Measurements from ENCODE around the gene RBBP8. TPM values are rescaled to one million over a fixed set of nuclear protein-coding genes. Genes with fewer than 3 reads are reported as not detected.

RBBP8 gene
- total RNA-seq, 2 donors from 2014 or later = 30.9 to 32.6 TPM

DNA sequence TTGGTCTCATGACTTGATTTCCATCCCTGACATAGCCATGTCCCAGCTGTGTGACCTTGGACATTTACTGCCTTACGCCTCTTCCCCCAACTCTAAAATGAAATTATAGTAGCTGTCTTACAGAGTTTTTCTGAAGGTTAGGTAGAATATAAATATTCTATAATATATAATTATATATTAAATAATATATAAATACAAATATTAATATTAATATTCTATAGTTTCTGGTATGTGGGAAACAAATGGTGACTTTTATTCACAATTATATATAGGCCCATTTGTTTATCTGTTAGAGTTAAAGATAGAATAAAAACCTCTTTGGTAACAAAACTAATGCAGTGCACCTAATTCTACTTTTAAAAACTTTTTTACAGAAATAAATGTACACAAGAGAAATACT, 1.7 kb downstream of the RBBP8 start:
- Histone ChIP-seq H3K27ac (no peak overlapping the region), H3K4me1 (peaks cover 7% of the 10 kb centered on the region), H3K4me3 (no peak overlapping the region), H3K9me3 (no peaks in the 10 kb centered on the region), H3K36me3 (replicated peaks in 1 of 2; ENCODE audit: insufficient read depth in 1 of 2, low read depth in 2 of 2) (peaks cover 0 to 3% of the 10 kb centered on the region in 2 donors), H3K27me3 (no peaks in the 10 kb centered on the region)
- intact Hi-C loops (cut with DNase I) = loop anchor here (10.0 kb wide), 1 partner anchor 80 kb away; no protein-coding TSS in a partner anchor
- no peak for ATAC-seq
- DNase-seq = no peak
- WGBS, 2 donors = 78 to 90% methylated on average over 1 of the region's 1 CpG
- TF ChIP-seq, protein P1, sequence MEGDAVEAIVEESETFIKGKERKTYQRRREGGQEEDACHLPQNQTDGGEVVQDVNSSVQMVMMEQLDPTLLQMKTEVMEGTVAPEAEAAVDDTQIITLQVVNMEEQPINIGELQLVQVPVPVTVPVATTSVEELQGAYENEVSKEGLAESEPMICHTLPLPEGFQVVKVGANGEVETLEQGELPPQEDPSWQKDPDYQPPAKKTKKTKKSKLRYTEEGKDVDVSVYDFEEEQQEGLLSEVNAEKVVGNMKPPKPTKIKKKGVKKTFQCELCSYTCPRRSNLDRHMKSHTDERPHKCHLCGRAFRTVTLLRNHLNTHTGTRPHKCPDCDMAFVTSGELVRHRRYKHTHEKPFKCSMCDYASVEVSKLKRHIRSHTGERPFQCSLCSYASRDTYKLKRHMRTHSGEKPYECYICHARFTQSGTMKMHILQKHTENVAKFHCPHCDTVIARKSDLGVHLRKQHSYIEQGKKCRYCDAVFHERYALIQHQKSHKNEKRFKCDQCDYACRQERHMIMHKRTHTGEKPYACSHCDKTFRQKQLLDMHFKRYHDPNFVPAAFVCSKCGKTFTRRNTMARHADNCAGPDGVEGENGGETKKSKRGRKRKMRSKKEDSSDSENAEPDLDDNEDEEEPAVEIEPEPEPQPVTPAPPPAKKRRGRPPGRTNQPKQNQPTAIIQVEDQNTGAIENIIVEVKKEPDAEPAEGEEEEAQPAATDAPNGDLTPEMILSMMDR (IDR thresholded peaks at IDR 0.05) = no peak
- no peak for TF ChIP-seq POLR2A (IDR thresholded peaks at IDR 0.05)

DNA sequence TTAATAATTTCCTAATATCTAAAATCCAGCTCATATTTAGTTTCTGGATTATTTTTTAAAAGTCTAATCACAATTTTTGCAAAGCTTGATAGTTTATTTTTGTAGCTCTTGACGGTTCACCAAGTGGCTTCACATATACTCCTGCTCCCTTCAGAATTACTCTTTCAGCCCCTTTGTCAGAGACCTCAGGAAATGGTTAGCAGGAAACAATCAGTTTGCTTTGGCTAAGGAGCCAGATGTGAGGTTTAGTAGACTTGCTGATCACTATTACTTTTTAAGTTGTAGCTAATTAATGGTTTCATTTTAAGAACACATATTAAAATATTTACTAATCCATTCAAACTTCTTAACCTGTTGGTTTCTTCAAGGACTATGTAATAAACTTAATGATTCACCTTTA, 2.3 kb downstream of the RBBP8 start:
- Histone ChIP-seq H3K27ac (no peak overlapping the region), H3K4me1 (peaks cover 5% of the 10 kb centered on the region), H3K36me3 (replicated peaks in 1 of 2; ENCODE audit: insufficient read depth in 1 of 2, low read depth in 2 of 2) (peaks cover 0 to 3% of the 10 kb centered on the region in 2 donors), H3K27me3 (no peaks in the 10 kb centered on the region), H3K4me3 (no peak overlapping the region), H3K9me3 (no peaks in the 10 kb centered on the region)
- ATAC-seq = no peak
- intact Hi-C loops (cut with DNase I) = loop anchor here (10.0 kb wide), 1 partner anchor 81 kb away; no protein-coding TSS in a partner anchor
- TF ChIP-seq, protein P1 (IDR thresholded peaks at IDR 0.05) = no peak
- no peak for TF ChIP-seq POLR2A (IDR thresholded peaks at IDR 0.05)
- no peak for DNase-seq
- WGBS, 2 donors = 37 to 39% methylated on average over 1 of the region's 1 CpG

DNA sequence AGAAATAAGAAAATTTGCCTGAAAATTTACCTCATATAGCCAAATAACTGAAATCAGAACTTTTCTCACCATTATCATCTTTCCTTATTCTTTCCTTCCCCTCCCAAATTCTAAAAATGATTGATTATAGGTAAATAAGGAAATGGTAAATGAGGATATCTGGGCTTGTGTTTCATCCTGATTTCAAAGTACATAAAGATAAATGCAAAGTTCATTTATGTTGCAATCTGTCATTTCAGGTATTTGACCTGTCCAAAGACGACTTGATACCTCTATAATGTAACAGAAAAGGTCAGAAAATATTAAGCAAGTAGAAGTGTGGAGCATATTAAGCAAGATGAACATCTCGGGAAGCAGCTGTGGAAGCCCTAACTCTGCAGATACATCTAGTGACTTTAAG, 3.4 kb downstream of the RBBP8 start:
- Histone ChIP-seq H3K4me1 (peaks cover 5% of the 10 kb centered on the region), H3K4me3 (no peak overlapping the region), H3K9me3 (no peaks in the 10 kb centered on the region), H3K27me3 (no peaks in the 10 kb centered on the region), H3K36me3 (replicated peaks in 1 of 2; ENCODE audit: insufficient read depth in 1 of 2, low read depth in 2 of 2) (peaks cover 0 to 3% of the 10 kb centered on the region in 2 donors), H3K27ac (no peak overlapping the region)
- TF ChIP-seq POLR2A (IDR thresholded peaks at IDR 0.05) = no peak
- TF ChIP-seq, protein P1 (IDR thresholded peaks at IDR 0.05) = no peak
- ATAC-seq (no peak), DNase-seq (no peak)
- intact Hi-C loops (cut with DNase I) = loop anchor here (10.0 kb wide), 1 partner anchor 82 kb away; no protein-coding TSS in a partner anchor
- WGBS, 2 donors = 64 to 68% methylated on average over 2 of the region's 2 CpGs

DNA sequence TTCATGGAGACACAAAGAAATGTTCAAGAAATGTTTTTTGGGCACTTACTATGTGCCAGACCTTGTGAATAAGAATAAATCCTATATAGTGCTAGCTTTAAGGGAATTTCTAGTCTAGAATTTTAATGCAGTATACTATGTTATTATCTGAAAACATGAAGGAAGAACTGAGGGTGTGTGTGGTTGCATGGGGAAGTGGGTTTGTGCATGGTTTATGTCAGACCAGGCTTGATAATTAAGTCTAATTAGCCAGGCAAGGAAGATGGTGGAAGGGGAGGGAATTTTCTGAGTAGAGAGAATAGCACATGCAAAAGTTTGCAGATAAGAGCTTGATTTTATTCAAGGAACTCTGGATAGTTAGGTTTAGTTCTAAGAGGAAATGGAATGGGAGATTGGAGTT, 6.5 kb downstream of the RBBP8 start:
- peaks cover 6% of the 10 kb centered on the region for H3K4me1 ChIP-seq
- peaks cover 0 to 3% of the 10 kb centered on the region in 2 donors for H3K36me3 ChIP-seq (replicated peaks in 1 of 2; ENCODE audit: insufficient read depth in 1 of 2, low read depth in 2 of 2)
- ATAC-seq (no peak), DNase-seq (no peak)
- H3K27ac ChIP-seq = no peak overlapping the region
- H3K4me3 ChIP-seq = no peak overlapping the region
- H3K27me3 ChIP-seq = no peaks in the 10 kb centered on the region
- intact Hi-C loops (cut with DNase I) = loop anchor here (10.0 kb wide), 1 partner anchor 85 kb away; no protein-coding TSS in a partner anchor
- H3K9me3 ChIP-seq = no peaks in the 10 kb centered on the region
- TF ChIP-seq, protein P1 (IDR thresholded peaks at IDR 0.05) = no peak
- no peak for TF ChIP-seq POLR2A (IDR thresholded peaks at IDR 0.05)

DNA sequence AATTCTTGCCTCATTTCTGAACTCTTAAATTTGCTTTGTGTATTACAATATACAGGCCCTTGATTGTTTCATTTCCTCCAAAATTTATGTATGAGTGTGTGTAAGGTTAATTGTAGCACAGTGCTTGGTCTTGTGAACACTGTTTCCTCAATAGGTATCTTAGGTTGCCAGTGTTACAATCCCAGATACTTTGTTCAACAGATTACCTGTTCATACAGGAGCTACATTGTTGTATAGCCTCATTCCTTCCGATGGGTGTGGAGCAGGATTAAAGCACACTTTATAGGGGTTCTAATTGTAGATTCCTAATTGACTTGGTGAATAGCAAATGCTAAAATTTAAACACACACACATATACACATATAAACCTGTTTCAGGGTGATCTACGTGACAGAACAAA, 10.7 kb downstream of the RBBP8 start:
- Histone ChIP-seq H3K36me3 (replicated peaks in 1 of 2; ENCODE audit: insufficient read depth in 1 of 2, low read depth in 2 of 2) (peaks cover 0 to 2% of the 10 kb centered on the region in 2 donors), H3K27me3 (no peaks in the 10 kb centered on the region), H3K9me3 (no peaks in the 10 kb centered on the region), H3K27ac (no peak overlapping the region), H3K4me3 (no peak overlapping the region), H3K4me1 (peaks cover 6% of the 10 kb centered on the region)
- ATAC-seq = no peak
- 29 to 40% methylated on average over 2 of the region's 2 CpGs for WGBS, 2 donors
- no peak for TF ChIP-seq POLR2A (IDR thresholded peaks at IDR 0.05)
- TF ChIP-seq, protein P1 (IDR thresholded peaks at IDR 0.05) = no peak
- intact Hi-C loops (cut with DNase I) = no loop called here
- DNase-seq = no peak
